HepG2 (cell line): Measurements from ENCODE around the gene GPC2. TPM values are rescaled to one million over a fixed set of nuclear protein-coding genes. Genes with fewer than 3 reads are reported as not detected.

Experiments
- DMAP1 ChIP-seq: IDR thresholded peaks from 2 replicates; pipeline ENCODE4 v1.6.1; 2016
- EP300 ChIP-seq, 3 experiments: sonication (generic) in 1 of 3; formaldehyde crosslinking in 1 of 3; IDR thresholded peaks; 2 replicates each; pipeline versions ENCODE4 v1.5.1 to v1.6.1; 2011 to 2020; ENCODE audit warnings: low read depth in 2 of 3, low read length in 2 of 3, borderline replicate concordance in 1 of 3, improper control_type of control experiment in 1 of 3, mild to moderate bottlenecking in 1 of 3, missing genetic modification reagents in 1 of 3, moderate library complexity in 1 of 3
- GATA4 ChIP-seq: sonication (generic); IDR thresholded peaks from 2 replicates; pipeline ENCODE4 v1.6.1; 2016; ENCODE audit warnings: antibody characterized with exemption, low read depth, borderline replicate concordance
- HMGA1 ChIP-seq: sonication (generic); formaldehyde crosslinking; conservative IDR thresholded peaks from 2 replicates; pipeline ENCODE4 v1.4.0; 2020; ENCODE audit warnings: missing genetic modification reagents
- MAFG ChIP-seq: sonication (generic); formaldehyde crosslinking; IDR thresholded peaks from 2 replicates; pipeline ENCODE4 v1.5.1; 2020; ENCODE audit warnings: mild to moderate bottlenecking, missing genetic modification reagents
- MLLT10 ChIP-seq: sonication (generic); formaldehyde crosslinking; IDR thresholded peaks from 2 replicates; pipeline ENCODE4 v1.4.0; 2020; ENCODE audit warnings: missing genetic modification reagents
- PTBP1 ChIP-seq: fragments of 200-400 bp; formaldehyde crosslinking; IDR thresholded peaks from 2 replicates; pipeline ENCODE4 v1.6.1; 2018; ENCODE audit warnings: low read length, low read depth; ENCODE audit not compliant: poor library complexity, severe bottlenecking
- SIN3A ChIP-seq: IDR thresholded peaks from 2 replicates; pipeline ENCODE4 v1.6.1; 2011; ENCODE audit warnings: low read depth, mild to moderate bottlenecking, control low read depth, low read length, borderline replicate concordance
- TBX3 ChIP-seq: fragments of 450-650 bp; IDR thresholded peaks from 2 replicates; pipeline ENCODE4 v1.6.1; 2017; ENCODE audit warnings: antibody characterized with exemption, mild to moderate bottlenecking, inconsistent platforms, borderline replicate concordance
- TCF7L2 ChIP-seq: IDR thresholded peaks from 2 replicates; pipeline ENCODE4 v1.6.1; 2011; ENCODE audit warnings: mild to moderate bottlenecking, low read depth, low read length, moderate library complexity
- ZNF143 ChIP-seq: sonication (generic); formaldehyde crosslinking; IDR thresholded peaks from 2 replicates; pipeline ENCODE4 v1.4.0; 2020; ENCODE audit warnings: missing genetic modification reagents
- ZSCAN30 ChIP-seq: sonication (generic); formaldehyde crosslinking; IDR thresholded peaks from 2 replicates; pipeline ENCODE4 v1.5.0; 2020; ENCODE audit warnings: mild to moderate bottlenecking, missing genetic modification reagents
- polyA plus RNA-seq, 8 experiments: library from polyadenylated mRNA; depleted of rRNA in 3 of 8; stranded (reverse) in 7 of 8; unstranded in 1 of 8; fragments of >200 nt; fragmentation: Illumina TruSeq in 4 of 8; extraction: Trizol in 4 of 8; gene quantifications; 2 replicates each; pipeline versions ENCODE4 v1.2.1 to v1.2.3, GENCODE V29; 2011 to 2016; ENCODE audit warnings: low read depth in 4 of 8, missing spikeins in 1 of 8, mixed read lengths in 1 of 8; ENCODE audit not compliant: insufficient read depth in 1 of 8
- total RNA-seq, 5 experiments: library from RNA; depleted of rRNA; stranded (reverse); fragments of >200 nt; fragmentation: Illumina TruSeq; extraction: Trizol; gene quantifications; 2 replicates each; pipeline ENCODE4 v1.2.3, GENCODE V29; 2016; ENCODE audit warnings: low read depth in 1 of 5
- TF ChIP-seq, protein P1 (sequence below): sonication (generic); formaldehyde crosslinking; IDR thresholded peaks from 2 replicates; pipeline ENCODE4 v1.4.0; 2020; ENCODE audit warnings: low read depth, mild to moderate bottlenecking, missing genetic modification reagents
- TF ChIP-seq, protein P2 (sequence below): sonication (generic); formaldehyde crosslinking; IDR thresholded peaks from 2 replicates; pipeline ENCODE4 v1.4.0; 2020; ENCODE audit warnings: missing genetic modification reagents
- TF ChIP-seq, protein P3 (sequence below): sonication (generic); formaldehyde crosslinking; IDR thresholded peaks from 2 replicates; pipeline ENCODE4 v1.8.1; 2023; ENCODE audit warnings: missing genetic modification reagents, mild to moderate bottlenecking, borderline replicate concordance
- TF ChIP-seq, protein P4 (sequence below): sonication (generic); formaldehyde crosslinking; IDR thresholded peaks from 2 replicates; pipeline ENCODE4 v1.5.0; 2020; ENCODE audit warnings: mild to moderate bottlenecking, missing genetic modification reagents, borderline replicate concordance

Gene GPC2
- total and polyA plus RNA-seq, 2 of the 13 experiments (the other 11 are each of a cell fraction or from before 2014, with no cell fraction given) = 0.64 to 0.78 TPM

DNA sequence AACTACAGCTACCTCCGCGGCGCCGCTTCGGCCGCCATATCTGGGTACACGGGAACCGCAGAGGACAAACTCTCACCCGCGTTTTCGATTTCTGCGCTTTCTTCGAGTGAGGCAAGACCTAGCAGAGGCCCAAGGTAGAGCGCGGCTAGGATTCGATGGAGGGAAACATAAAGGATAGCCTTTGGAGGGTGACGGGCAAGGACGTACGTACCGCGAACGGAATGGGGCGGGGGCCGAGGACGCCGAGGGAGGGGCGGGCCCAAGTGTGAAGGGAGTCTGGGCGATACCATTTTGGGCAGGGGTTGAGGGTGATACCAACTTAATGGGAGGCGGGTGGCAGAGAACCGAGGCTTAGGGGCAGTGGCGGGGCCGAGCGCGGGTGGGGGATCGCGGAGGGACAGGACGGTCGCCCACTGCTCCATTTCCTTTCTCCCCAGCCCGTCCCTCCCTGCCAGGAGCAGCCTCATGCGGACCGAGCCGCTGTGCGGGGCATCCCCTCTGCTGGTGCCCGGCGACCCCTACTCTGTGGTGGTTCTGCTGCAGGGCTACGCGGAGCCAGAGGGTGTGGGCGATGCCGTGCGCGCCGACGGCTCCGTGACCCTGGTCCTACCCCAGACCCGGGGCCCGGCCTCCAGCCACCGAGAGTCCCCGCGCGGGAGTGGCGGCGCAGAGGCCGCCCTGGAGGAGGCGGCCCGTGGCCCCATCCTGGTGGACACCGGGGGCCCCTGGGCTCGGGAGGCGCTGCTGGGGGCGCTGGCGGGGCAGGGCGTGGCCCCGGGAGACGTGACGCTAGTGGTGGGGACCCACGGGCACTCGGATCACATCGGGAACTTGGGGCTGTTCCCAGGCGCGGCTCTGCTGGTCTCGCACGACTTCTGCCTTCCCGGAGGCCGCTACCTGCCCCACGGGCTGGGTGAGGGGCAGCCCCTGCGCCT, 50.0 kb downstream of the GPC2 start, which contains the start of gene MBLAC1 (continued):
- TF ChIP-seq, protein P1, sequence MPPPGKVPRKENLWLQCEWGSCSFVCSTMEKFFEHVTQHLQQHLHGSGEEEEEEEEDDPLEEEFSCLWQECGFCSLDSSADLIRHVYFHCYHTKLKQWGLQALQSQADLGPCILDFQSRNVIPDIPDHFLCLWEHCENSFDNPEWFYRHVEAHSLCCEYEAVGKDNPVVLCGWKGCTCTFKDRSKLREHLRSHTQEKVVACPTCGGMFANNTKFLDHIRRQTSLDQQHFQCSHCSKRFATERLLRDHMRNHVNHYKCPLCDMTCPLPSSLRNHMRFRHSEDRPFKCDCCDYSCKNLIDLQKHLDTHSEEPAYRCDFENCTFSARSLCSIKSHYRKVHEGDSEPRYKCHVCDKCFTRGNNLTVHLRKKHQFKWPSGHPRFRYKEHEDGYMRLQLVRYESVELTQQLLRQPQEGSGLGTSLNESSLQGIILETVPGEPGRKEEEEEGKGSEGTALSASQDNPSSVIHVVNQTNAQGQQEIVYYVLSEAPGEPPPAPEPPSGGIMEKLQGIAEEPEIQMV = no peak
- TF ChIP-seq SIN3A (peak; percentile 9; the same call in 1 of the 2 replicates), TCF7L2 (no peak), PTBP1 (no peak), MAFG (CRISPR knock-in tag) (no peak), GATA4 (peak; percentile 57; the same call in 1 of the 2 replicates), HMGA1 (CRISPR knock-in tag) (no peak), EP300 (IDR thresholded peaks at IDR 0.05; ENCODE audit: low read depth in 2 of 2, low read length in 2 of 2) (no peak), EP300 (CRISPR knock-in tag; IDR thresholded peaks at IDR 0.05; ENCODE audit: borderline replicate concordance) (no peak), ZSCAN30 (no peak), ZNF143 (CRISPR knock-in tag) (0 out of 2 replicates have a peak, but pooled peaks have one; percentile 12), DMAP1 (peak; percentile 51; the same call in 1 of the 2 replicates), TBX3 (0 out of 2 replicates have a peak, but pooled peaks have one; percentile 27), MLLT10 (no peak)
- TF ChIP-seq, protein P2, sequence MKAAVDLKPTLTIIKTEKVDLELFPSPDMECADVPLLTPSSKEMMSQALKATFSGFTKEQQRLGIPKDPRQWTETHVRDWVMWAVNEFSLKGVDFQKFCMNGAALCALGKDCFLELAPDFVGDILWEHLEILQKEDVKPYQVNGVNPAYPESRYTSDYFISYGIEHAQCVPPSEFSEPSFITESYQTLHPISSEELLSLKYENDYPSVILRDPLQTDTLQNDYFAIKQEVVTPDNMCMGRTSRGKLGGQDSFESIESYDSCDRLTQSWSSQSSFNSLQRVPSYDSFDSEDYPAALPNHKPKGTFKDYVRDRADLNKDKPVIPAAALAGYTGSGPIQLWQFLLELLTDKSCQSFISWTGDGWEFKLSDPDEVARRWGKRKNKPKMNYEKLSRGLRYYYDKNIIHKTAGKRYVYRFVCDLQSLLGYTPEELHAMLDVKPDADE (CRISPR knock-in tag) = 0 out of 2 replicates have a peak, but pooled peaks have one; percentile 49
- TF ChIP-seq, protein P3, sequence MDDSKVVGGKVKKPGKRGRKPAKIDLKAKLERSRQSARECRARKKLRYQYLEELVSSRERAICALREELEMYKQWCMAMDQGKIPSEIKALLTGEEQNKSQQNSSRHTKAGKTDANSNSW = 0 out of 2 replicates have a peak, but pooled peaks have one; percentile 56
- TF ChIP-seq, protein P4, sequence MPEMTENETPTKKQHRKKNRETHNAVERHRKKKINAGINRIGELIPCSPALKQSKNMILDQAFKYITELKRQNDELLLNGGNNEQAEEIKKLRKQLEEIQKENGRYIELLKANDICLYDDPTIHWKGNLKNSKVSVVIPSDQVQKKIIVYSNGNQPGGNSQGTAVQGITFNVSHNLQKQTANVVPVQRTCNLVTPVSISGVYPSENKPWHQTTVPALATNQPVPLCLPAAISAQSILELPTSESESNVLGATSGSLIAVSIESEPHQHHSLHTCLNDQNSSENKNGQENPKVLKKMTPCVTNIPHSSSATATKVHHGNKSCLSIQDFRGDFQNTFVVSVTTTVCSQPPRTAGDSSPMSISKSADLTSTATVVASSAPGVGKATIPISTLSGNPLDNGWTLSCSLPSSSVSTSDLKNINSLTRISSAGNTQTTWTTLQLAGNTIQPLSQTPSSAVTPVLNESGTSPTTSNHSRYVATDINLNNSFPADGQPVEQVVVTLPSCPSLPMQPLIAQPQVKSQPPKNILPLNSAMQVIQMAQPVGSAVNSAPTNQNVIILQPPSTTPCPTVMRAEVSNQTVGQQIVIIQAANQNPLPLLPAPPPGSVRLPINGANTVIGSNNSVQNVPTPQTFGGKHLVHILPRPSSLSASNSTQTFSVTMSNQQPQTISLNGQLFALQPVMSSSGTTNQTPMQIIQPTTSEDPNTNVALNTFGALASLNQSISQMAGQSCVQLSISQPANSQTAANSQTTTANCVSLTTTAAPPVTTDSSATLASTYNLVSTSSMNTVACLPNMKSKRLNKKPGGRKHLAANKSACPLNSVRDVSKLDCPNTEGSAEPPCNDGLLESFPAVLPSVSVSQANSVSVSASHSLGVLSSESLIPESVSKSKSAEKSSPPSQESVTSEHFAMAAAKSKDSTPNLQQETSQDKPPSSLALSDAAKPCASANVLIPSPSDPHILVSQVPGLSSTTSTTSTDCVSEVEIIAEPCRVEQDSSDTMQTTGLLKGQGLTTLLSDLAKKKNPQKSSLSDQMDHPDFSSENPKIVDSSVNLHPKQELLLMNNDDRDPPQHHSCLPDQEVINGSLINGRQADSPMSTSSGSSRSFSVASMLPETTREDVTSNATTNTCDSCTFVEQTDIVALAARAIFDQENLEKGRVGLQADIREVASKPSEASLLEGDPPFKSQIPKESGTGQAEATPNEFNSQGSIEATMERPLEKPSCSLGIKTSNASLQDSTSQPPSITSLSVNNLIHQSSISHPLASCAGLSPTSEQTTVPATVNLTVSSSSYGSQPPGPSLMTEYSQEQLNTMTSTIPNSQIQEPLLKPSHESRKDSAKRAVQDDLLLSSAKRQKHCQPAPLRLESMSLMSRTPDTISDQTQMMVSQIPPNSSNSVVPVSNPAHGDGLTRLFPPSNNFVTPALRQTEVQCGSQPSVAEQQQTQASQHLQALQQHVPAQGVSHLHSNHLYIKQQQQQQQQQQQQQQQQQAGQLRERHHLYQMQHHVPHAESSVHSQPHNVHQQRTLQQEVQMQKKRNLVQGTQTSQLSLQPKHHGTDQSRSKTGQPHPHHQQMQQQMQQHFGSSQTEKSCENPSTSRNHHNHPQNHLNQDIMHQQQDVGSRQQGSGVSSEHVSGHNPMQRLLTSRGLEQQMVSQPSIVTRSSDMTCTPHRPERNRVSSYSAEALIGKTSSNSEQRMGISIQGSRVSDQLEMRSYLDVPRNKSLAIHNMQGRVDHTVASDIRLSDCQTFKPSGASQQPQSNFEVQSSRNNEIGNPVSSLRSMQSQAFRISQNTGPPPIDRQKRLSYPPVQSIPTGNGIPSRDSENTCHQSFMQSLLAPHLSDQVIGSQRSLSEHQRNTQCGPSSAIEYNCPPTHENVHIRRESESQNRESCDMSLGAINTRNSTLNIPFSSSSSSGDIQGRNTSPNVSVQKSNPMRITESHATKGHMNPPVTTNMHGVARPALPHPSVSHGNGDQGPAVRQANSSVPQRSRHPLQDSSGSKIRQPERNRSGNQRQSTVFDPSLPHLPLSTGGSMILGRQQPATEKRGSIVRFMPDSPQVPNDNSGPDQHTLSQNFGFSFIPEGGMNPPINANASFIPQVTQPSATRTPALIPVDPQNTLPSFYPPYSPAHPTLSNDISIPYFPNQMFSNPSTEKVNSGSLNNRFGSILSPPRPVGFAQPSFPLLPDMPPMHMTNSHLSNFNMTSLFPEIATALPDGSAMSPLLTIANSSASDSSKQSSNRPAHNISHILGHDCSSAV (CRISPR knock-in tag) = no peak
